Measurements from ENCODE around the gene DHX32.
"Not testable (repeated sequence)": the region's sequence is repeated elsewhere in the genome, so short reads cannot be mapped to it uniquely, and the experiment has no call there.

DHX32 gene

GRCh38 chr10:125911145-125911544 lies 30.1 kb upstream of the DHX32 start:
- Histone ChIP-seq H3K27ac (ENCODE audit: low read depth, low read length) (no peak overlapping the region), H3K9me3 (ENCODE audit: insufficient read depth, low read depth, low read length) (peaks cover 9% of the 10 kb centered on the region; the same call in 1 of the 2 replicates), H3K27me3 (ENCODE audit: insufficient read depth, low read length) (no peaks in the 10 kb centered on the region), H3K4me3 (ENCODE audit: low read length) (no peak overlapping the region), H3K4me1 (ENCODE audit: insufficient read depth, low read length) (no peaks in the 10 kb centered on the region), H3K9ac (ENCODE audit: low read depth, low read length) (no peak overlapping the region), H3K36me3 (ENCODE audit: insufficient read depth, low read length) (no peaks in the 10 kb centered on the region)
- WGBS = 95% methylated on average over 10 of the region's 10 CpGs

DNA sequence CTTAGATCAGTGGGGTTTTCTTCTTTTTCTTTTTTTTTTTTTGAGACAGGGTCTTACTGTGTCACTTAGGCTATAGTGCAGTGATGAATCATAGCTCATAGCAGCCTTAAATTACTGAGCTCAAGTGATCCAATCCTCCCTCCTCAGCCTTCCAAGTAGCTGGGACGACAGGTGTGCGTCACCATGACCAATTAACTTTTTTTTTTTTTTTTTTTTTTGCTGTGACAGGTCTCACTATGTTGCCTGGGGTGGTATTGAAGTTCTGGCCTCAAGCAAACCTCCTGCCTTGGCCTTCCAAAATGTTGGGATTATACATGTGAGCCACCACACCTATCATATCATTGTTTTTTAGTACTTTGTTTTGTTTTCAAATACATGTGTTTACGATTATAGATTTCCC lies 28.4 kb upstream of the DHX32 start:
- not testable (repeated sequence) for H3K27ac ChIP-seq (ENCODE audit: low read depth, low read length)
- 42% methylated on average over 2 of the region's 3 CpGs for WGBS

DNA sequence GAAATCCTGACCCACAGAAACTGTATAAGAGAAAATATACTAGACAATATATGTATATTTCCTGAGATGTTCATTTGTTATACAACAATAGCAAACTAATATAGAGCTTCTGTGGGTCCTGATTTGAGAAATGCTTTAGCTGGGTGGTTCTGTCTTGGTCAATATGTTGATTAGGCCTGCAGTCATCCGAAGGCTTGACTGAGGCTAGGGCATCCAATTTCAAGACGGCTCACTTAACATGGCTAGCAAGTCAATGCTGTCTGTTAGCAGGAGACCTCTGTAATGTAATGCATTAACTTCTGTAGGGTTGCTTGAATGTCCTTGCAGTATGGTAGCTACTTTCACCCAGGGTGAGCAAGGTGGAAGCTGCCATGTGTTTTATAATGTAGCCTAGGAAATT lies 27.7 kb upstream of the DHX32 start:
- not testable (repeated sequence) for H3K36me3 ChIP-seq (ENCODE audit: insufficient read depth, low read length); H3K27ac ChIP-seq (ENCODE audit: low read depth, low read length); H3K9ac ChIP-seq (ENCODE audit: low read depth, low read length); H3K27me3 ChIP-seq (ENCODE audit: insufficient read depth, low read length); H3K4me1 ChIP-seq (ENCODE audit: insufficient read depth, low read length); H3K4me3 ChIP-seq (ENCODE audit: low read length)
- 65% methylated on average over 2 of the region's 2 CpGs for WGBS
- H3K9me3 ChIP-seq (ENCODE audit: insufficient read depth, low read depth, low read length) = peaks cover 15% of the 10 kb centered on the region

More for the DNA sequence above, 28.4 kb upstream of the DHX32 start:
- not testable (repeated sequence) for H3K36me3 ChIP-seq (ENCODE audit: insufficient read depth, low read length); H3K4me1 ChIP-seq (ENCODE audit: insufficient read depth, low read length); H3K9ac ChIP-seq (ENCODE audit: low read depth, low read length); H3K27me3 ChIP-seq (ENCODE audit: insufficient read depth, low read length); H3K4me3 ChIP-seq (ENCODE audit: low read length)
- H3K9me3 ChIP-seq (ENCODE audit: insufficient read depth, low read depth, low read length) = peaks cover 14% of the 10 kb centered on the region

DNA sequence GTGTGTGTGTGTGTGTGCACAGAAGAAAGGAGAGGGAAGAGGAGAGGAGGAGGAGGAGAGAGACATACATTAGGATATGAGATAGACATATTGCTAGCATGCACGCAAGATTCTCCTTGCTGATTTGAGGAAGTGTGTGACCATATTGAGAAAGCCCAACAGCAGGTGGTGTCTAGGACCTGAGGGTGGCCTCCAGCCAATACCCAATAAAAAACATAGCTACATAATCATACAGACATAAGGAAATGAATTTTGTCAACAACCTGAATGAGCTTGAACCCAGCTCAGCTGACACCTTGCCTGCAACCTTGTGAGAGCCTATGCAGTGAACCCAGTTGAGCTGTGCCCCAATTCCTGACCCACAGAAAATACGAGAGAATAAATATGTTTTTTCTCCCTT lies 26.5 kb upstream of the DHX32 start:
- H3K4me3 ChIP-seq (ENCODE audit: low read length); H3K36me3 ChIP-seq (ENCODE audit: insufficient read depth, low read length); H3K4me1 ChIP-seq (ENCODE audit: insufficient read depth, low read length); H3K9ac ChIP-seq (ENCODE audit: low read depth, low read length); H3K27me3 ChIP-seq (ENCODE audit: insufficient read depth, low read length); H3K27ac ChIP-seq (ENCODE audit: low read depth, low read length): not testable (repeated sequence)
- H3K9me3 ChIP-seq (ENCODE audit: insufficient read depth, low read depth, low read length) = peaks cover 15% of the 10 kb centered on the region
- WGBS = 96% methylated on average over 2 of the region's 2 CpGs

DNA sequence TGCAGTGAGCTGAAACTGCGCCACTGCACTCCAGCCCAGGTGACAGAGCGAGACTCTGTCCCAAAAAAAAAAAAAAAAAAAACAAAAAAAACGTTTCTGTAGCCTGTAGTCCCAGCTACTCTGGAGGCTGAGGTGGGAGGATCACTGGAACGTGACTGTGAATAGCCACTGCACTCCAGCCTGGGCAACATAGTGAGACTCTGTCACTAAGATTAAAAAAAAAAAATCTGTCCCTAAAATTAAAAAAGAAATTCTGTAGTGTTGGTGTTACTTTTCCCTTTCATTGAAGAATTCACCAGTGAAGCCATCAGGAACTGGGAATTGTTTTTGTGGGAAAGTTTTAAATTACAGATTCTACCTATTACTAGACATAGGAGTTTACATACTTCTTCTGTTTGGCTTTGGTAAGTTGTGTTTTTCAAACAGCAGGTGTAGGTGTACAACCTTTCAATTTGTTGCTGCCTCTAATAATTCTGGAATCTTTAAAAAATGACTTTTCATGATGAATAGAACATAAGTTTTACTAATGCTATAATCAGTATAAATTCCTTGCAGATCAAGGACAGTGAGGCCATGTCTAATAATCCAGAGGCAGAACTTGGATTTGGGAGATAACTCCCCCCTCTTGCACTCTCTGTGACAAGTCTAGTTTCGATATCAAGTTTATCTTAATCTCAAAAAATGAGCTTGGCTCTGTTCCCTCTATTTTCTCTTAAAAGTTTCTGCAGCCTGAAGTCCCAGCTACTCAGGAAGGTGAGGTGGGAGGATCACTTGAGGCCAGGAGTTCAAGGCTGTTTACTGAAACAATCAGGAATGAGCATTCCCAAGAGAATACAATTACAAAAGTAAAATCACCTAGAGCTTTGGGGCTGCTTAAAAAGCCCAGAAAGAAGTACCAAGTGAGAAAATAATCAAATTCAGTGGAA lies 24.2 kb upstream of the DHX32 start:
- H3K9ac ChIP-seq (ENCODE audit: low read depth, low read length); H3K36me3 ChIP-seq (ENCODE audit: insufficient read depth, low read length); H3K27ac ChIP-seq (ENCODE audit: low read depth, low read length); H3K4me3 ChIP-seq (ENCODE audit: low read length); H3K27me3 ChIP-seq (ENCODE audit: insufficient read depth, low read length); H3K9me3 ChIP-seq (ENCODE audit: insufficient read depth, low read depth, low read length): not testable (repeated sequence)
- H3K4me1 ChIP-seq (ENCODE audit: insufficient read depth, low read length) = peaks cover 13% of the 10 kb centered on the region; the same call in 1 of the 2 replicates
- 90% methylated on average over 5 of the region's 5 CpGs for WGBS

DNA sequence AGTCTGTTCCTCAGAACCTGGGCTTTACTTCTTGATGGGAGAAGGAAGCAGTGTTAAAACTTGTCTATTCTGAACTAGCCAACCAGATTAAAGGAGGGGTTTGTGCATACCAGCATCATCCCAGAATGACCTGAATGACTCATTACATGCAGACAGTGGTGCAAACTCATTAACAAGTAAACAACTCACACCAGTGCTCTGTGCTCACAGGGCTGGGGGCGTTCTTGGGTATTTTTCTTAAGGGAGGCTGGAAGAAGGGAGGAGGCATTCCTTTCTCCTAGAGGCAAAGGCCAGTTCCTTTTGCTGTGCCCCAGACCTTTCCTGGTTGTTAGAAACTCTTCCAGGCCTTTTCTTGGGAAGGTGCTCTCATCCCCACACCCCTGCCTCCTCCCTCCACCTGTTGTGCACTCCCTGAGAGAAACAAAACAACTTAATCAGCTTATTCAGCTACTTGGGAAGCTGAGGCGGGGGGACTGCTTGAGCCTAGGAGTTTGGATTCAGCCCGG lies 22.1 kb upstream of the DHX32 start:
- not testable (repeated sequence) for H3K9me3 ChIP-seq (ENCODE audit: insufficient read depth, low read depth, low read length); H3K27me3 ChIP-seq (ENCODE audit: insufficient read depth, low read length); H3K4me3 ChIP-seq (ENCODE audit: low read length); H3K36me3 ChIP-seq (ENCODE audit: insufficient read depth, low read length); H3K9ac ChIP-seq (ENCODE audit: low read depth, low read length)
- peak overlapping the region; percentile 41; the same call in 1 of the 2 replicates for H3K27ac ChIP-seq (ENCODE audit: low read depth, low read length)
- WGBS = 17% methylated on average over 2 of the region's 3 CpGs
- peaks cover 13% of the 10 kb centered on the region; the same call in 1 of the 2 replicates for H3K4me1 ChIP-seq (ENCODE audit: insufficient read depth, low read length)

DNA sequence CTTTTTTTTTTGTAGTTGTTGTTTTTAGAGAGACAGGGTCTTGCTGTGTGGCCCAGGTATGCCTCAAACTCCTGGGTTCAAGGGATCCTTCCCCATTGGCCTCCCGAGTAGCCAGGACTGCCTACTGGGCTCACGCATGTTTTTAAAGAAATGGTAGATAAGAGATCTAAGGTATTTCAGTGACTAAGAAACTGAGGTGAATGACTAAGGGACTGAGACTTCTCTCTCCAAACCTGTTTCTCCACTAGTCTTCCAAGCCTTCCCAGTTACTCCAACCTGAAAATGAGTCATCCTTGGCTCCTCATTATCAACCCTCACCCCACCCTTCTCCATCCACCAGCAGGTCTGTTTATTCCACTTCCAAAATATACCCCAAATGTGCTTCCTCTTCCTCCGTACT lies 19.9 kb upstream of the DHX32 start:
- H3K4me1 ChIP-seq (ENCODE audit: insufficient read depth, low read length) = peaks cover 13% of the 10 kb centered on the region; the same call in 1 of the 2 replicates
- WGBS = 84% methylated on average over 2 of the region's 3 CpGs
- H3K27ac ChIP-seq (ENCODE audit: low read depth, low read length); H3K9ac ChIP-seq (ENCODE audit: low read depth, low read length); H3K36me3 ChIP-seq (ENCODE audit: insufficient read depth, low read length); H3K4me3 ChIP-seq (ENCODE audit: low read length); H3K27me3 ChIP-seq (ENCODE audit: insufficient read depth, low read length); H3K9me3 ChIP-seq (ENCODE audit: insufficient read depth, low read depth, low read length): not testable (repeated sequence)

DNA sequence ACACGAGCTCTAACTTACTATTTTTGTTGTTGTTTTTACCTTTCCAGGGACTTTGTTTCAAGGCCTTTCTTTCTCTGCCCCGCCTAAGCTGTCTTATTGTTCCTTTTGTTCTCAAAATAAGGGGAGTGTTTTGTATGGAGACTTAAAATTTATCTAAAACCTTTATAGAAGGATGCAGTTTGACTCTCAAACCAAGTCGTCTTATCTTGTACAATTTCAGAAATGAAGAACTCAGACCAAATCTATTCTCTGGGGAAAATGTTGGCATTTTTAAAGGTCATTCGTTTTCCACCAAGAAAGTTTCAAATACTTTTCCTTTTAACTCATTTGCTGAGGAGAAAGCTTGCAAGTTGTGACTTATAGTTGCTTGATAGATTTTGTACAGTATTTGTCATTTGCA lies 16.2 kb upstream of the DHX32 start:
- peak overlapping the region; percentile 77 for H3K4me3 ChIP-seq (ENCODE audit: low read length)
- not testable (repeated sequence) for H3K4me1 ChIP-seq (ENCODE audit: insufficient read depth, low read length); H3K9ac ChIP-seq (ENCODE audit: low read depth, low read length); H3K27ac ChIP-seq (ENCODE audit: low read depth, low read length); H3K27me3 ChIP-seq (ENCODE audit: insufficient read depth, low read length); H3K36me3 ChIP-seq (ENCODE audit: insufficient read depth, low read length); H3K9me3 ChIP-seq (ENCODE audit: insufficient read depth, low read depth, low read length)
- WGBS = 56% methylated on average over 3 of the region's 4 CpGs

DNA sequence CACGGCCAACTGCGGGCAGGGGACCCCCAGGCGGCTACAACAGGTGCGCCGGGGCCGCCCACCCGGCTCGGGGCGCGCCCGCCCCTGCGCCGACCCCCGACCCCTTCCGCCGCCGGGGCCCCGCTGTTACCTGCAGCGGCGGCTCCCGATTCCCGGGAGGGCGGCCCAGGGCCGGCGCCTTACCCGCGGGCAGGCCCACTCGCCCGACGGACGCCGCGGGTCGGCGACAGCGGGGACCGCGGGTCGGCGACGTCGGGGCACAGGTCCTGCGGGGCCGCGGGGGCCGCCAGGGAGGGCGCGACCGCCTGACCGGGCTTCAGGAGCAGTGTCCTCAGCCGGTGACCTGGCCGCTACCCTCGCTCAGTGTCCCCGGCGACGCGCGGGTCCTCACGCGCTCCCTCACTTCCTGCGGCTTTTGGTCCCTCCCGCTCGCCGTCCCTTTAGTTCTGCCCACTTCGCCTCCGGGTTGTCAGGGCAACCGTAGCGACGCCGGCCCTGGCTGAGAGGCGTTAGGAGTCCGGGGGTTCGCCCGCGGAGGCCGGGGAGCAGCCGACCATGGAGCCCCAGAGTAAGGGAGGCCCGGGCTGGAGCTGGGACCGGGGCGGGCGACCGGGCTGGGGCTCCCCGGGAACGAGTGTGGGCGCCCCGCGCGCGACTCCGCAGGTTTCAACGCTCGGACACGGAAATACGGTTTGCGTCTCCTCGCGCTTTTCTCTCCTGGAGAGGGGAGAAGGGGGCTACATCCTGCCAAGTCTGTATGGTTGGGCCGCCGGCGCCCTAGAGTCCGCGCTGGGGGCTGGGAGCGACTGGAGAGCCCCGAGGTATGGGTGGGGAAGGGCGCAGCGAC lies 15.2 kb upstream of the DHX32 start, which contains the start of gene FANK1:
TSS of gene FANK1 (plus strand) at position 477 of the 847 bp plus-strand sequence. CDS start at position 556, 79 bp downstream.
- WGBS = 20% methylated on average over 104 of the region's 106 CpGs
- peak within 1 kb of the TSS; percentile 80 for H3K9ac ChIP-seq (ENCODE audit: low read depth, low read length)
- H3K27ac ChIP-seq (ENCODE audit: low read depth, low read length) = peak within 1 kb of the TSS; percentile 67; the same call in 1 of the 2 replicates

DNA sequence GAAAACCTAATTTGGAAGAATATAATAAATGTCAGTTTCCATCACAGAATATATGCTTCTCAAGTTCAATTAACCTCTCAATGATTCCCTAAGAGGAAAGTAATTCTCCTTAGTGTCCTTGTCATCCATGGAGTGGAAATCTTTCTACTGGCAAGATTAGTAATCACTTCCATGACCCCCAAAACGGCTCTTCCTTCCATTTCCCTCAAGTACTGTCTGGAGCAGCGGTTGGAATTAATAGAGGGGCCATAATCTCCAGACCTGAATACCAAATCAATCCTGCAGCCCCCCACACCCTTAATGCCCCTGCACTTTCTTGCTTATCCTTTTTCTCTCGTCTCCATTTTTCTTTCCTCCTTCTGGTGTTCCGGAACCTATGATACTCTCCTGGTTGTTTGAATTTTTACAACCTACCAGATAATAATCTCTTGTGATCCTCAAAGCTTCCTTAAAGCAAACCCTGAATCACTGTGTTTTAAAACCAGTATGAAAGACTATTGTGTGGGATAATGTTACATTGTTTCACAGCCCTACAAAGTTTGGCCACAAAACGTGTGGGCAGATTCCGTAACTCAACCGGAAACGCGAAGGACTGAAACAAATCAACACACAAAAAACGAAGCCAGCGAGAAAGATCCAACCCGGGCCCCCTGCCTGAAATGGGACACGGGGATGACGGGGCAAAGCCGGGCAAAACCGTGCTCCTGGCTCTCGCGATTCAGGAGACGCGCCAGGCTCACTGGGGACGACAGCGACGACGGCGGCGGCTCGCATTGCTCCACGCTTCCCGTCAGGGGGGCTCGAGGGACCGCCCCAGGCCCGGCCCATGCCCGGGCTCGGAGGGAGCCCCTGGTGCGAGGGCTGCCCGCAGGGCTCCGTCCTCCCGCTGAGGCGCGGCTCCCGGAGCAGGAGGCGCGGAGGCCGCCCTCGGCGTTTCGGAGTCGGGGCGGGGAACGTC lies 14.3 kb upstream of the DHX32 start:
- peak overlapping the region; percentile 80 for H3K9ac ChIP-seq (ENCODE audit: low read depth, low read length)
- 31% methylated on average over 50 of the region's 50 CpGs for WGBS
- H3K9me3 ChIP-seq (ENCODE audit: insufficient read depth, low read depth, low read length); H3K27me3 ChIP-seq (ENCODE audit: insufficient read depth, low read length); H3K4me1 ChIP-seq (ENCODE audit: insufficient read depth, low read length); H3K36me3 ChIP-seq (ENCODE audit: insufficient read depth, low read length): not testable (repeated sequence)
- peak overlapping the region; percentile 77 for H3K4me3 ChIP-seq (ENCODE audit: low read length)
- peak overlapping the region; percentile 67; the same call in 1 of the 2 replicates for H3K27ac ChIP-seq (ENCODE audit: low read depth, low read length)

More for the DNA sequence above, 15.2 kb upstream of the DHX32 start, which contains the start of gene FANK1:
- H3K4me1 ChIP-seq (ENCODE audit: insufficient read depth, low read length); H3K27me3 ChIP-seq (ENCODE audit: insufficient read depth, low read length); H3K9me3 ChIP-seq (ENCODE audit: insufficient read depth, low read depth, low read length); H3K36me3 ChIP-seq (ENCODE audit: insufficient read depth, low read length): not testable (repeated sequence)
- peak within 1 kb of the TSS; percentile 77 for H3K4me3 ChIP-seq (ENCODE audit: low read length)
